Cardiac fibroblast (primary cell): ENCODE measurements around the gene RASGRF1.

Source experiments
- DNase-seq, 2 donors: peaks; one replicate each; pipeline versions ENCODE4 v3.0.0 to v3.0.0-alpha.2; 2010; ENCODE audit warnings: low read depth in 2 of 2
- H3K4me3 ChIP-seq, 2 donors: replicated peaks in 1 of 2; 1 replicate in 1 of 2; 2 replicates in 1 of 2; pipeline ENCODE4 v1.5.1; 2011; ENCODE audit warnings: low read depth in 2 of 2, low read length in 2 of 2, mild to moderate bottlenecking in 2 of 2, moderate library complexity in 1 of 2
- TF ChIP-seq, protein P1 (sequence below): IDR thresholded peaks from one replicate; pipeline ENCODE4 v1.5.1; 2011; ENCODE audit warnings: low read depth, mild to moderate bottlenecking, low read length, inconsistent platforms

The RASGRF1 gene

DNA sequence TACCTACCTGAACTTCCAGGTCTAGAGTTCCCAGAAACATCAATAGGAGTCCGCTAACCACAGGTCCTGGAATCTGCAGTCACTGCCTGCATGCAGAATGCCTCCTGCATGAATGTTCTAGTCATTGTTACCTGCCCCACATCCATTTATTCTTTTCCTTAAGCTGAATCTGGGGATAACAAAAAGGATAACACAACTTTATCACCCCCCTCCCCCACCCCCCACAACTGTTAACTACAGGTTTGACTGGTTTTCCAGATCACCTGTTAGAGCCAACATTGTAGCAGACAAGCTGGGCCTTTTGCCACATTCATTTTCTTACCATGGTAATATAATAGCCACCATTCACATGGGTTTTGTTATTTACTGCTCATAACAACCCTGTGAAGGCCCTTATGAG is 141.1 kb downstream of the RASGRF1 start:
- TF ChIP-seq, protein P1, sequence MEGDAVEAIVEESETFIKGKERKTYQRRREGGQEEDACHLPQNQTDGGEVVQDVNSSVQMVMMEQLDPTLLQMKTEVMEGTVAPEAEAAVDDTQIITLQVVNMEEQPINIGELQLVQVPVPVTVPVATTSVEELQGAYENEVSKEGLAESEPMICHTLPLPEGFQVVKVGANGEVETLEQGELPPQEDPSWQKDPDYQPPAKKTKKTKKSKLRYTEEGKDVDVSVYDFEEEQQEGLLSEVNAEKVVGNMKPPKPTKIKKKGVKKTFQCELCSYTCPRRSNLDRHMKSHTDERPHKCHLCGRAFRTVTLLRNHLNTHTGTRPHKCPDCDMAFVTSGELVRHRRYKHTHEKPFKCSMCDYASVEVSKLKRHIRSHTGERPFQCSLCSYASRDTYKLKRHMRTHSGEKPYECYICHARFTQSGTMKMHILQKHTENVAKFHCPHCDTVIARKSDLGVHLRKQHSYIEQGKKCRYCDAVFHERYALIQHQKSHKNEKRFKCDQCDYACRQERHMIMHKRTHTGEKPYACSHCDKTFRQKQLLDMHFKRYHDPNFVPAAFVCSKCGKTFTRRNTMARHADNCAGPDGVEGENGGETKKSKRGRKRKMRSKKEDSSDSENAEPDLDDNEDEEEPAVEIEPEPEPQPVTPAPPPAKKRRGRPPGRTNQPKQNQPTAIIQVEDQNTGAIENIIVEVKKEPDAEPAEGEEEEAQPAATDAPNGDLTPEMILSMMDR: no peak
- no peak overlapping the region for H3K4me3 ChIP-seq
- no peak for DNase-seq

DNA sequence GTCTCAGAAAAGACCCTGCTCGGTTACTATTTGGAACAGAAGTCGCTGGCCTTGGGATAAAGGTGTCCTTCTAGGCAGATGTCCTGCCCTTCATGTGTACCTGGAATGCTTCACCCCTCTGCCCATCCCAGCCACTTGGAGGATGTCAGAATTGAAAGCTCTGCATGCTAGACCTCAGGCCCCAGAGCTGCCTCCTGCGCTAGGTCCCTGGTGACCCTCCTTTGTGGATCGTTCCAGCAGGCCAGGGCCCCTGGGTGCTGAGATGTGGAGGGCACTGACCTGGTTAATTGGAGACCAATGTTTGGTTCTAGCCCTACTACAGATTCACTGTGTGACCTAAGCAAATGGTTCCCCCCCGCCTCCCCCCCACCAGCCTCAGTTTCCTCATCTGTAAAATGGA is 143.1 kb downstream of the RASGRF1 start:
- no peak for DNase-seq
- H3K4me3 ChIP-seq: no peak overlapping the region
- TF ChIP-seq, protein P1: no peak

DNA sequence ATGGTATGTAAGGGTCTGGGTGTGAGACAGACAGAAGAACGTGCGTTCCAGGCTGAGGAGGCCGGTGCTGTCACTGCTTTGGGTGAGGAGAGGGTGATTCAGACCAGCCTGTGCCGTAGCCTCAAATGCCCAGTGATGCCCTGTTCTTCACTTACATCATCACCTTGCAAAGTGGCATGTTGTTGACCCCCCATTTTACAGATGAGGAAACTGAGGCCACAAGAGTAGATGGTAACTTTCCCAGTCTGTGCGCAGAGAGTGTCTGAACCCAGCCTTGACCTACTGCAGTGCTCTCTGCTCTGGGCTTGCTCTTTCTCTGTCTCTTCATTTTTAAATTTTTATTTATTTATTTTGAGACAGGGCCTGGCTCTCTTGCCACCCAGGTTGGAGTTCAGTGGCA is 144.1 kb downstream of the RASGRF1 start:
- TF ChIP-seq, protein P1: no peak
- no peak for DNase-seq
- H3K4me3 ChIP-seq: no peak overlapping the region

DNA sequence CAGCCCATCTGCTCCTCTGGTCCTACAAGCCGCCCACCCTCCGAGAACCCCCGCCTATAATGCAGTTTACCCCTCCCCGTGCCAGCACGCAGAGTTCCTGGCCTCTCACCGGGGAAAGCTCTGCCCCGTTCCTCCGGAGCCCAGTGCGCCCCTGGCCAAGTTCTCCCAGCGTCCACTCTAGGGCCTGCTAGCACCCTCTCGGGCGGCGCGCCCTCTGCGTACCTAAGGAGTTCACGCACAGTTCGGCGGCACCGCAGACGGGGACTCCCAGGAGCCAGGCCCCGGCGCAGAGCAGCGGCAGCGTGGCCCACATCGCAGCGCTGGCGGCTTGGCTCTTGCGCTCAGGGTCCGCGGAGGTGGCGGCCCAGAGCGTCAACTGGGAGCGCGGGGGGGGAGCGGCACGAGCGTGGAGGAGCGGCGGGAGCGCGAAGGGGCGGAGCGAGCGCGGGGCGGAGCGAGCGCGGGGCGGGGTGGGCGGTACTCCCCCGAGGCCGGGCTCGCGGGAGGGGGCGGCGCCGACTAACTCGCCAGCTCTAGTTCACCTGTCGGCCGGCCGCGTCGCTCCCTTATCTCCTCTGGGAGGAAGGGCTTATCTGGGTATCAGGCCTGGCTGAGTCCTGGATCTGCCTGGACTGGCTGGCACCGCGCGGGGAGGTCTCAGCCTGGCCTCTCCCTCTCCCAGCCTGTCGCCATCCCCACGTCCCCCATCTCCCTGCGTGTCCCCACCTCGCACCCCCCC is 145.7 kb downstream of the RASGRF1 start, which contains the start of gene CTSH:
Gene CTSH, minus strand, starts transcription at position 378 of the 739 bp plus-strand sequence. Its CDS starts 65 bp downstream, at position 313.
- TF ChIP-seq, protein P1: no peak
- DNase-seq: peak; percentile 18 to 21
- peak within 1 kb of the TSS; percentile 30 to 42 for H3K4me3 ChIP-seq

DNA sequence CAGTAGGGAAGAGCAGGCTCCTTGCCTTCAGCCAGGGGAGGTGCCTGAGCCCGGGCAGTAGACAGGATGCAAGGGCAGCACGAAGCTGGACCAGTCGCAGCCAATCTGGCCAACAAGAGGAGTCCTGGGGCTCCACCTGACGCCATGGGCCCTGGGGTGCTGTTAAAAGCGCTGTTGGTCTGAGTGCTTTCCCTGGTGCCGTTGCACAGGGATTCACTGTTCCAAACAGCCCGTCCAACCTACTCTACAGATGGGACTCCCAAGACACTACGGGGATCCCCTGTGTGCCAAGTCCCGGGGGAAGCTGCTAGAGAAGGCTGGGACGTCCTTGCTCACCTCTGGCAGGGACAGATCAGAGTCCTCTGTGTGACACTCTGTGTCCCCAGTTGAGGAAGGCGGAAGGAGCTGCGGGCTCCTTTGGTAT is 146.4 kb downstream of the RASGRF1 start:
- no peak for DNase-seq
- no peak overlapping the region for H3K4me3 ChIP-seq
- TF ChIP-seq, protein P1: no peak

DNA sequence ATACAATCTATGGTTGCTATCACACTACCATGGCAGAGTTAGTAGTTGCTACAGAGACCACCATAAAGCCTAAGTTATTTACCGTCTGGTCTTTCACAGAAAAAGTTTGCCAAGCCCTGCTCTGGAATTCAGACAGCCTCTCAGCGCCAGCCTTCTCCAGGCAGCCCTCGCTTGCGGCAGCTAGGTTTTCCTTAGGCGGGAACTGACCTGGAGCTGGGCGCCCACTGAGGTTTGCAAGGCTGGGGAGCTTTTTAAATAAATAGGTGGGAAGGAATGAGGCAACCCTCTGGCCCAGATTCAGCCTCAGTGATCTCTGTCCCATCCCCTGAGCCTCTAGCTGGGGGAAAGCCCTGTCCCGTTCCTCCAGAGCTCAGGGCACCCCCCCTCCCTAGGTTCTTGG is 146.9 kb downstream of the RASGRF1 start:
- TF ChIP-seq, protein P1: no peak
- DNase-seq: no peak
- H3K4me3 ChIP-seq: no peak overlapping the region
